ENCODE data around the gene METRN.

METRN gene

GRCh38 chr16:698911-699671 is 15.8 kb upstream of the METRN start:
- no peak for TF ChIP-seq CTCF (IDR thresholded peaks at IDR 0.05)

- no peak for TF ChIP-seq CTCF (IDR thresholded peaks at IDR 0.05)
These were observed 14.0 kb upstream of the METRN start for GRCh38 chr16:700684-701584.

- TF ChIP-seq CTCF (IDR thresholded peaks at IDR 0.05), result no peak
These were observed 12.6 kb upstream of the METRN start for GRCh38 chr16:702341-702740.

GRCh38 chr16:703406-703805 is 11.5 kb upstream of the METRN start:
- TF ChIP-seq CTCF (IDR thresholded peaks at IDR 0.05), result no peak

GRCh38 chr16:704047-704446 is 10.9 kb upstream of the METRN start:
- no peak for TF ChIP-seq CTCF (IDR thresholded peaks at IDR 0.05)

GRCh38 chr16:704552-705380 is 10.2 kb upstream of the METRN start:
- TF ChIP-seq CTCF (IDR thresholded peaks at IDR 0.05), result no peak

Data from LNCAP (cell line).